Inflammatory macrophage treated with lipopolysaccharide for 4 hours (primary cell): ENCODE measurements around the gene EIF2S1.
"Not testable (repeated sequence)": the region's sequence is repeated elsewhere in the genome, so short reads cannot be mapped to it uniquely, and the experiment has no call there.

ENCODE experiments used
- DNase-seq: peaks from one replicate; pipeline ENCODE4 v3.0.0-alpha.2; 2020

Gene EIF2S1

GRCh38 chr14:67413806-67414769 lies 54.0 kb downstream of the EIF2S1 start:
- peak; percentile 91 for DNase-seq

GRCh38 chr14:67415610-67416009 lies 55.5 kb downstream of the EIF2S1 start:
- not testable (repeated sequence) for DNase-seq

DNA sequence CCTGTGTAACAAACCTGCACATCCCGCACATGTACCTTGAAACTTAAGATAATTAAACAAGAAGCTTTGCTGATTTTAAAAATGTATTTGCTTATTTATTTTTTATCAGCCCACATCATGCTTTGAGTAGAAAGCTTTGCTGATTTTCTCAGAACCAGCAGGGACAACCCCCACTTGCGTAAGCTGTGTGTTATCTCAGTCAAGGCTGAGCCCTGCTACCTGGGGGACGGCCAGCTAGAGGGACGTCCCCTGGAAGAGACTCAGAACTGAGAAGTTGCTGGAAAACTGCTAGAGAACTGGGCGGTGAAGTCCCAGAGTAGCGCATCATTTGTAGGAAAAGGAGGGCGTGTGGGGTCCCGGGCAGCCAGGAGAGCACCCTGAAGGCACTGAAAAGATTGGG lies 56.0 kb downstream of the EIF2S1 start:
- DNase-seq = no peak

DNA sequence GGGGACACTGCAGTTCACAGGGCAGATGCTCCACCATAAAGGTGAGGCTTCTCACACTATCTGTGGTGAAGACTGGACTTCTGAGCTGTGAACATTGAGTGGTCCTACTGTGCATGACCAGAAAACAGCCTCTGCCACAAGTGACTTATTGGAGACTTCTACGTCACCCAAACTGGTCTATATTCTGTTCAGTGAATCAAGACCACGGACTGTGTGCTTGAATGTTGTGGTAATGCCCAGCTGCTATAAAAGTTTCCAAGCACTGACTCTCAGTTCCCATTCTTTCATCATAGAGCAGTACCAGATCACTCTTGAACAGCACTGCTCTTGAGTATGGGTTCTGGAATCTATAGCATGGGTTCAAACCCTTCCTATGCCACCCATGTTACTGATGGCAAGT lies 56.7 kb downstream of the EIF2S1 start:
- DNase-seq = peak; percentile 66

GRCh38 chr14:67417633-67418032 lies 57.5 kb downstream of the EIF2S1 start:
- DNase-seq = no peak

- DNase-seq = no peak
Measured at GRCh38 chr14:67418401-67419191, 58.5 kb downstream of the EIF2S1 start.

GRCh38 chr14:67420102-67420739 lies 60.1 kb downstream of the EIF2S1 start:
- DNase-seq = peak; percentile 34

DNA sequence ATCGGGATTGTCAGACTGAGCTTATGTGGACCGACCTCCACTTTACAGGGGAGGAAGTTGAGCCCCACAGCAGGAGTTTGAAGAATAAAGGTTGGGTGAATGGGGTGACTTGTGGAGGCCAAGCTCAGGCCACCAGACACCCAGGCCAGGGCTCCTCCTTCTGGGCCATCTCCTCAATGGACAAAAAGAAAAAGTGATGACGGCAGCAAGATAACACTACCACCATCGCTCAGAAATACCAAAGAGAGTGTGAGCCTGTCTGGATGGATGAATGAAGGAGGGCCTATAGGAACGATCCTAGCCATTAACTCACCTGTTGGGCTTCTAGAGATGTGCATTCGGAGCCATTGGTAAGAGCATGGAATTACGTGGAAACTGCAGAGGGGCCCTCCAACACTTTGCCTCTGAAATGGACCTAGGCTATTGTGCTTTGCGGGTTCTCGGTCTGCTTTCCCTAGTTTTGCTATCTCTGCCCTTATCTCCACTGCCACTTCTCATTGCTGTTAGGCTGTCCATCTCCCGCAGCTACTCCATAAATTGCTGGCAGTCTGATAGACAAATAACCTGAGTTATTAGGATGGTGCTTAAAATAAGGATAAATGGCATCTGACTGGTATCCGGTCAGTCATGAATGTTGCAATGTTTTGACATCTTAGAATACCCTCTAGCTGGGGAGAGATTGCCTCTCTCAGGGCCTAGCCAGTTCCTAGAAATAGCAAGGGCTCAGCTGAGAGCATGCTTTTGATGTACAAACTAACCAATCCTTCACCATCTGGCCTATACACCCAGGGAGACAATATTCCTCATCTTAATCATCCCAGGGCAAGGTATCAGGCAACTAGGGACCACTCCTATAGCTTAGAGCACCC lies 61.5 kb downstream of the EIF2S1 start:
- no peak for DNase-seq

- DNase-seq = peak; percentile 37
Measured at GRCh38 chr14:67423424-67423823, 63.3 kb downstream of the EIF2S1 start.

GRCh38 chr14:67424539-67424938 lies 64.4 kb downstream of the EIF2S1 start:
- no peak for DNase-seq

- no peak for DNase-seq
Measured at GRCh38 chr14:67425608-67426007, 65.5 kb downstream of the EIF2S1 start.

DNA sequence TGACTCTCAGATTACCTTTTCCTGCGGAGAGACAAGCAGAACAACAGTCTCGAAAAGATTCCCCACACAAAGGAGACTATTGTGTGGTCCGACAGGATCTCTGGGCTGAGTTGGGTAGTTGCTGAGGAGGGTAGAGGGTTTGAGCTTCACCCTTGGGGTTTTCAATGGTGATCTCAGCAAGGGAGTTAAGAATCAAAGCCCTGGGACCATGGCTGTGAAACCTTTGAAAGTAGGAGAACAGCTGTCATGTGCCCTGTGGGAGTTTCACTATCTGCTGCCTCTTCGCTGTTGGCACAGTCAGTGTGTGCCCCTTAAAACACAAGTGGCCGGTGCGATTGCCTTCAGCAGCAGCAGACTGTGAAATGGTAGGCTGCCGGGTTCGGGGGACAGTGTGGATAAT lies 66.0 kb downstream of the EIF2S1 start:
- no peak for DNase-seq

- peak; percentile 76 for DNase-seq
Measured at GRCh38 chr14:67426983-67427606, 67.0 kb downstream of the EIF2S1 start.

DNA sequence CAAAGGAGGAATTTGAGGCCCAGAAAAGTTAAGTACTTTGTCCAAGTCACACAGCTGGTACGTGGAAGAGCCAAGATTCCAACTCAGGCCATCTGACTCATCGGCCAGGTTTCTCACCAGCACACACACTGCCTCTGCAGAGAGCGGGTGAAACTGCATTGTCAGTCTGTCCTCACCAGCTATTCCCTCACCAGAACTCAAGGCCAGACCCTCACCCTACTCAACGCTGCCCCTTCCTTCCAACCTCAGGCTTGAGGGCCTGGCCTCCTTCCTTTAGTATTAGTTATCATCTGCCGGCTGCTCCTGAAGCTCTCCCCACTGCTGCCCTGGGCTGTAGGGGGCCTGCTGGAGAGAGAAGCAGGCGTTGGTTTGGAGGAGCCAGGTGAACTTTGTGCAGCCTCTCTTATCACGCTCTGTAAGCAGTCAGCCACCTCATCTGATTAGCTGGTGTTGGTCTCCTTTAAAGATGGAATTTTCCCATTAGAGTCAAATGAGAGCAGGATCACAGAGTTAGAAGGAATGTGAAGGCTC lies 68.4 kb downstream of the EIF2S1 start:
- DNase-seq = no peak

DNA sequence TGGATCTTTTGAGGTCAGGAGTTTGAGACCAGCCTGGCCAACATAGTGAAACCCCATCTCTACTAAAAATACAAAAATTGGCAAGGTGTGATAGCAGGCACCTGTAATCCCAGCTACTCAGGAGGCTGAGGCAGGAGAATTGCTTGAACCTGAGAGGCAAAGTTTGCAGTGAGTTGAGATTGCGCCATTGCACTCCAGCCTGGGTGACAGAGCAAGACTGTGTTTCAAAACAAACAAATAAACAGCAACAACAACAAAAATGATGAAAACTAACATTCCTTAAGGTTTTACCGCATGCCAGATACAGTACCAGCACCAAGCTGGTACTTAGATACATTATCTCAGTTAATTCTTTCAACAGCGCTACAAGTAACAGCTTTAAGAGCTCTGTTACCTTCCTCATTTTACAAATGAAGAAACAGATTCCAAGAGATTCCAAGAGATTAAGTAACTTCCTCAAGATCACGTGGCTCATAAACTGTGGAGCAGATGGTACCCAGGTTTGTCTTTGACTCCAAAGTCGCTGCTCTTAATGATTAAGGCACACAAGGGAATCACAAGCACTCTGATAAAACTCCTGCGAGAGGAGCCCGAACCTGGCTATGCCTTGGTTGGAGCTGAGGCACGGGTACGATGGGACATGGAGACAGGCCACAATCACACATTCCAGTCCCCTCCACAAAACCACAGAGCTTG lies 69.5 kb downstream of the EIF2S1 start:
- no peak for DNase-seq

- no peak for DNase-seq
Measured at GRCh38 chr14:67432050-67432564, 72.0 kb downstream of the EIF2S1 start.

DNA sequence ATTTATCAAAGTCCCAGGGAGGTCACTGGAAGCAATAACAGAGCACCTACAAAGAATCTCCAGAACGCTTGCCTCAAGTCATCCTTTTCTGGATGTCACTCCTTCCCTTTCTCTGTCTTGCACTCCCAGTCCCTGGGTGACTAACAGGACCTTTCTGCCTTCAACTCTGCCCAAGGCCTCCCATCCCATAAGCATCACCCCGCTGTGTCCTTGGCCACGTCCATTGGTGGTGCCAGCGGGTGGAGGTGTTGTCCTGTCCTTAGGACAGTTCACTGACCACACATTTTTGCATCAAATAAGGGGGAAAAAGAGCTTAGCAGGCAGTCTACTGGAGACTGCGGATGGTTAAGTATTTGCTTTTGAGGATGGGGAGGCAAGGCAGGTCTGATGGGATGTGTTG lies 75.5 kb downstream of the EIF2S1 start:
- DNase-seq = no peak
